T-cell (primary cell): ENCODE results near the gene KHK. TPM values are rescaled to one million over a fixed set of nuclear protein-coding genes. Genes with fewer than 3 reads are reported as not detected.

Experiments
- ATAC-seq, 4 experiments: fragments of 200-7000 bp in 3 of 4; fragments of 150-1000 bp in 1 of 4; cut with Tn5 transposase; replicated peaks in 1 of 4; 1 replicate in 3 of 4; 2 replicates in 1 of 4; pipeline ENCODE4 v1.10.0; 2021; ENCODE audit warnings: moderate library complexity in 3 of 4, mild to moderate bottlenecking in 2 of 4, moderate number of reproducible peaks in 1 of 4
- CTCF ChIA-PET, 2 donors: fragments of 300-600 bp; sonication (Branson Sonifier 250); formaldehyde crosslinking; loops; one replicate each; lab custom pipeline; 2022; ENCODE audit warnings: antibody characterized with exemption in 2 of 2; lab: Charles Lee
- POLR2A ChIA-PET, 2 donors: fragments of 300-600 bp; sonication (Branson Sonifier 250); formaldehyde crosslinking; loops; one replicate each; lab custom pipeline; 2022; ENCODE audit warnings: antibody characterized with exemption in 2 of 2; lab: Charles Lee
- DNase-seq, 35 experiments: peaks; one replicate each; pipeline versions ENCODE4 v3.0.0 to v3.0.0-alpha.2; 2013 to 2023
- H3K27ac ChIP-seq: one replicate; pipeline ENCODE4 v1.5.1; 2013; ENCODE audit warnings: low read length
- H3K27me3 ChIP-seq, 2 experiments: replicated peaks in 1 of 2; 1 replicate in 1 of 2; 2 replicates in 1 of 2; pipeline versions ENCODE4 v1.6.1 to v1.7.0; 2013; ENCODE audit warnings: low read length in 1 of 2, mixed read lengths in 1 of 2; ENCODE audit not compliant: control insufficient read depth in 2 of 2, insufficient read depth in 2 of 2; ENCODE audit errors: extremely low read depth in 1 of 2
- H3K36me3 ChIP-seq, 2 donors: 1 replicate in 1 of 2; 2 replicates in 1 of 2; pipeline versions ENCODE4 v1.6.1 to v1.7.0; 2013; ENCODE audit warnings: low read length in 1 of 2; ENCODE audit not compliant: control insufficient read depth in 2 of 2, insufficient read depth in 1 of 2; ENCODE audit errors: extremely low read depth in 1 of 2
- H3K4me1 ChIP-seq, 2 experiments: 1 replicate in 1 of 2; 2 replicates in 1 of 2; pipeline versions ENCODE4 v1.6.1 to v1.7.0; 2013; ENCODE audit warnings: low read length in 2 of 2, mixed read lengths in 1 of 2; ENCODE audit not compliant: insufficient read depth in 2 of 2, control insufficient read depth in 1 of 2; ENCODE audit errors: extremely low read depth in 1 of 2
- H3K4me3 ChIP-seq, 2 donors: 1 replicate in 1 of 2; 2 replicates in 1 of 2; pipeline versions ENCODE4 v1.5.1 to v1.7.0; 2013; ENCODE audit warnings: mild to moderate bottlenecking in 2 of 2, low read length in 1 of 2, moderate library complexity in 1 of 2; ENCODE audit not compliant: control insufficient read depth in 1 of 2; ENCODE audit errors: extremely low read depth in 1 of 2
- H3K9me3 ChIP-seq: 2 replicates; pipeline ENCODE4 v1.7.0; 2013
- H3K27ac Mint-ChIP-seq, 2 donors: one replicate each; pipeline ENCODE4 v1.8.0; 2020 to 2021; ENCODE audit warnings: mild to moderate bottlenecking in 2 of 2, mixed read lengths in 2 of 2
- H3K27me3 Mint-ChIP-seq, 2 donors: one replicate each; pipeline ENCODE4 v1.8.0; 2021 to 2022; ENCODE audit warnings: mixed read lengths in 2 of 2
- H3K36me3 Mint-ChIP-seq: one replicate; pipeline ENCODE4 v1.8.0; 2021; ENCODE audit warnings: mixed read lengths
- H3K4me1 Mint-ChIP-seq, 3 donors: one replicate each; pipeline ENCODE4 v1.8.0; 2020 to 2022; ENCODE audit warnings: mixed read lengths in 3 of 3, mild to moderate bottlenecking in 1 of 3
- H3K4me3 Mint-ChIP-seq, 3 donors: one replicate each; pipeline ENCODE4 v1.8.0; 2020 to 2022; ENCODE audit warnings: mild to moderate bottlenecking in 3 of 3, mixed read lengths in 3 of 3, moderate library complexity in 3 of 3
- H3K9me3 Mint-ChIP-seq, 3 donors: one replicate each; pipeline ENCODE4 v1.8.0; 2020 to 2022; ENCODE audit warnings: mixed read lengths in 3 of 3
- WGBS: methylation state at CpG from one replicate; pipeline ENCODE4 v1.1.5; 2013; ENCODE audit warnings: missing lambda C conversion rate; ENCODE audit not compliant: insufficient coverage; 5-methylcytosine and 5-hydroxymethylcytosine counted together
- total RNA-seq, 35 experiments: library from RNA in 6 of 35; stranded (reverse) in 6 of 35; fragments of 120-200 nt in 1 of 35; gene quantifications; one replicate each; pipeline versions ENCODE4 v1.2.1 to v1.2.4 and lab custom pipeline; 2013 to 2026

The KHK gene
- total RNA-seq, 5 donors from 2014 or later (not counting 1 experiment from before 2014, with no cell fraction given), result 3.7 to 9.1 (median 6.7) TPM

- ChIA-PET CTCF (interaction anchor here in 1 of 2 donors (0.7 to 2.1 kb wide), 2 partner anchors 15 to 36 kb away, joined by 3 to 8 read pairs; partner anchors contain the start of genes AGBL5 and OST4), POLR2A (no interaction called here)
- under 1% methylated on average over 81 of the region's 81 CpGs for WGBS
- Histone ChIP-seq H3K9me3 (no peaks in the 10 kb centered on the region), H3K27ac (peak overlapping the region; percentile 82), H3K4me3 (peak overlapping the region; percentile 53 to 67), H3K36me3 (no peaks in the 10 kb centered on the region), H3K4me1 (peaks cover 9 to 45% of the 10 kb centered on the region in 2 experiments), H3K27me3 (peaks cover 0 to 4% of the 10 kb centered on the region in 2 experiments)
- H3K9me3 Mint-ChIP-seq, result no peaks in the 10 kb centered on the region
- peak overlapping the region; percentile 87 to 88 for H3K27ac Mint-ChIP-seq
- ATAC-seq (peak; percentile 91 to 94 (median 92)), DNase-seq (peak; percentile 89 to 99 (median 96))
- peaks cover 21 to 26% (median 24%) of the 10 kb centered on the region in 3 donors for H3K4me1 Mint-ChIP-seq
- H3K4me3 Mint-ChIP-seq, result peak overlapping the region; percentile 80 to 84 (median 80)
- H3K36me3 Mint-ChIP-seq, result no peaks in the 10 kb centered on the region
- no peaks in the 10 kb centered on the region for H3K27me3 Mint-ChIP-seq
Measured at GRCh38 chr2:27086090-27086723, 365 bp upstream of the KHK start.

DNA sequence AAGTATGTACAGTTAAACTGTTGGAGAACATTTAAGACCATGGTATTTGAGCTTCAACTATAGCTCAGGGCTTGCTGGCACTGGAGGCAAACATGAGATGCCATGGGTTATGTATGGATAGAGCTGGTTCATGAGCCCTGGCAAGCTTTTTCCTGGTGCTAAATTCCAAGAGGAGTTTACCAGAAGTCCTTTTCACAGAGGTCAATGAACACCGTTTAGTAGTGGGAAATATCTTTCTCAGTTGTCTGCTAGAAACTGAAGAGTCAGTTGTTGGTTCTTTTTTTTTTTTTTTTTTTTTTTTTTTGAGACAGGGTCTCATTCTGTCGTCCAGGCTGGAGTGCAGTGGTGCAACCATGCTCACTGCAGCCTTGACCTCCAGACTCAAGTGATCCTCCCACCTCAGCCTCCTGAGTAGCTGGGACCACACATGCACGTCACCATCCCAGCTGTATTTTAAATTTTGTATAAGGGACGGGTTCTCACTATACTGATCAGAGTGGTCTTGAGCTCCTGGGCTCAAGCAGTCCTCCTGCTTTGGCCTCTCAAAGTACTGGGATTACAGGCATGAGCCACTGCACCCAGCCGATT lies 1.3 kb downstream of the KHK start:
- DNase-seq, result no peak
- Histone ChIP-seq H3K4me1 (peaks cover 2 to 28% of the 10 kb centered on the region in 2 experiments), H3K36me3 (no peaks in the 10 kb centered on the region), H3K4me3 (no peak overlapping the region), H3K9me3 (no peaks in the 10 kb centered on the region), H3K27ac (no peak overlapping the region), H3K27me3 (peaks cover 0 to 4% of the 10 kb centered on the region in 2 experiments)
- H3K36me3 Mint-ChIP-seq, result peaks cover 3% of the 10 kb centered on the region
- 100% methylated on average over 3 of the region's 5 CpGs for WGBS
- H3K9me3 Mint-ChIP-seq, result no peaks in the 10 kb centered on the region
- no peaks in the 10 kb centered on the region for H3K27me3 Mint-ChIP-seq
- ATAC-seq, result no peak
- CTCF ChIA-PET, result interaction anchor here (0.5 to 2.1 kb wide), 7 partner anchors 9 to 1232 kb away, joined by 3 to 11 read pairs (median 4); partner anchors contain the start of genes ABHD1 (in 1 of the 2) and AGBL5 (in 1 of the 2)
- H3K4me3 Mint-ChIP-seq, result peak overlapping the region; percentile 32 to 80 (median 80)
- H3K4me1 Mint-ChIP-seq, result peaks cover 17 to 20% (median 20%) of the 10 kb centered on the region in 3 donors
- POLR2A ChIA-PET, result interaction anchor here in 1 of 2 donors (0.6 to 0.8 kb wide), 2 partner anchors 198 to 324 kb away, joined by 3 to 7 read pairs; no protein-coding TSS in a partner anchor
- H3K27ac Mint-ChIP-seq, result no peak overlapping the region

DNA sequence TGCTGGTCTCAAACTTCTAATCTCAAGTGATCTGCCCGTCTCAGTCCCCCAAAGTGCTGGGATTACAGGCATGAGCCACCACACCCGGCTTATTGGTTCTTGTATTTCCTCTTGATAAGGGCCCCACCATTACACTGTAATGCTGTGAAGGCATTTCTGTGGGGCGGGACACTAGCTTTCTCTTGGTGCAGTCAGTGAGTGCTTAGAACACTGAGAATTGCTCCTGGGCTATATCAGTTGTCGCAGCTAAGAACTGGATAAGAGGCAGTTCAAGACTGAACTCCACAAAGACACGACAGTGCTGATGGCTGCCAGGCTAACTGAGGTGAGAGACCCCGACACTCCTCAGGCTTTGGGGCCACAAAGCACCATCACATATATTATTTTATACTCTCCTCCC lies 2.1 kb downstream of the KHK start:
- 100% methylated on average over 2 of the region's 6 CpGs for whole genome bisulfite sequencing
- Histone ChIP-seq H3K4me3 (no peak overlapping the region), H3K36me3 (no peaks in the 10 kb centered on the region), H3K27me3 (peaks cover 0 to 4% of the 10 kb centered on the region in 2 experiments), H3K4me1 (peaks cover 2 to 26% of the 10 kb centered on the region in 2 experiments), H3K9me3 (no peaks in the 10 kb centered on the region), H3K27ac (no peak overlapping the region)
- DNase-seq (no peak), ATAC-seq (no peak)
- POLR2A ChIA-PET, result no interaction called here
- H3K27ac Mint-ChIP-seq, result no peak overlapping the region
- peaks cover 3% of the 10 kb centered on the region for H3K36me3 Mint-ChIP-seq
- CTCF ChIA-PET, result interaction anchor here (0.6 to 1.3 kb wide), 4 partner anchors 9 to 55 kb away, joined by 3 to 11 read pairs (median 4); partner anchors contain the start of gene ABHD1 (in 1 of the 2)
- H3K27me3 Mint-ChIP-seq, result no peaks in the 10 kb centered on the region
- H3K9me3 Mint-ChIP-seq, result no peaks in the 10 kb centered on the region
- no peak overlapping the region for H3K4me3 Mint-ChIP-seq
- peaks cover 17 to 20% (median 20%) of the 10 kb centered on the region in 3 donors for H3K4me1 Mint-ChIP-seq

GRCh38 chr2:27089111-27089954 lies 2.8 kb downstream of the KHK start:
- Mint-ChIP-seq H3K4me1 (peaks cover 14 to 20% (median 20%) of the 10 kb centered on the region in 3 donors), H3K36me3 (peaks cover 3% of the 10 kb centered on the region), H3K27me3 (no peaks in the 10 kb centered on the region), H3K9me3 (no peaks in the 10 kb centered on the region), H3K27ac (no peak overlapping the region), H3K4me3 (no peak overlapping the region)
- H3K27me3 ChIP-seq, result peaks cover 0 to 4% of the 10 kb centered on the region in 2 experiments
- ATAC-seq (no peak), DNase-seq (no peak)
- H3K9me3 ChIP-seq, result no peaks in the 10 kb centered on the region
- H3K27ac ChIP-seq, result no peak overlapping the region
- H3K4me3 ChIP-seq, result no peak overlapping the region
- peaks cover 2 to 20% of the 10 kb centered on the region in 2 experiments for H3K4me1 ChIP-seq
- 92% methylated on average over 9 of the region's 14 CpGs for WGBS
- CTCF ChIA-PET, result interaction anchor here (0.6 kb wide), 3 partner anchors 10 to 191 kb away, joined by 3 to 8 read pairs (median 5); no protein-coding TSS in a partner anchor
- no peaks in the 10 kb centered on the region for H3K36me3 ChIP-seq
- POLR2A ChIA-PET, result interaction anchor here (0.6 to 0.7 kb wide), 3 partner anchors 24 to 183 kb away, joined by 3 to 5 read pairs (median 5); no protein-coding TSS in a partner anchor

GRCh38 chr2:27091746-27092695 lies 5.4 kb downstream of the KHK start:
- WGBS, result 83% methylated on average over 21 of the region's 25 CpGs
- POLR2A ChIA-PET, result interaction anchor here in 1 of 2 donors (0.7 kb wide), 1 partner anchor 137 kb away, joined by 3 read pairs; no protein-coding TSS in a partner anchor
- peaks cover 3 to 13% of the 10 kb centered on the region in 2 experiments for H3K4me1 ChIP-seq
- no peaks in the 10 kb centered on the region for H3K36me3 ChIP-seq
- Mint-ChIP-seq H3K4me1 (peaks cover 18 to 34% (median 20%) of the 10 kb centered on the region in 3 donors), H3K27me3 (no peaks in the 10 kb centered on the region), H3K36me3 (peaks cover 3% of the 10 kb centered on the region), H3K27ac (no peak overlapping the region), H3K4me3 (no peak overlapping the region), H3K9me3 (no peaks in the 10 kb centered on the region)
- no peaks in the 10 kb centered on the region for H3K9me3 ChIP-seq
- no peak overlapping the region for H3K27ac ChIP-seq
- no peak for DNase-seq
- H3K27me3 ChIP-seq, result peaks cover 0 to 10% of the 10 kb centered on the region in 2 experiments
- no peak overlapping the region for H3K4me3 ChIP-seq
- ATAC-seq, result no peak
- CTCF ChIA-PET, result interaction anchor here in 1 of 2 donors (0.6 kb wide), 1 partner anchor 1112 kb away, joined by 3 read pairs; no protein-coding TSS in a partner anchor
